NCI-H774 (cell line): Measurements from ENCODE around the gene SORL1.

Source experiments
- DNase-seq: peaks from one replicate; lab custom pipeline; 2025; lab: John Stamatoyannopoulos, UW

Gene SORL1

GRCh38 chr11:121589946-121590537 lies 137.9 kb downstream of the SORL1 start:
- no peak for DNase-seq

- DNase-seq = no peak
Measured at GRCh38 chr11:121590772-121591404, 138.8 kb downstream of the SORL1 start.

- DNase-seq = peak; percentile 60
Measured at GRCh38 chr11:121591405-121592033, 139.4 kb downstream of the SORL1 start.

GRCh38 chr11:121592708-121593107 lies 140.6 kb downstream of the SORL1 start:
- no peak for DNase-seq

GRCh38 chr11:121595717-121596161 lies 143.6 kb downstream of the SORL1 start:
- no peak for DNase-seq

- DNase-seq = no peak
Measured at GRCh38 chr11:121596195-121597155, 144.4 kb downstream of the SORL1 start.

GRCh38 chr11:121603316-121603715 lies 151.2 kb downstream of the SORL1 start:
- no peak for DNase-seq

- DNase-seq = no peak
Measured at GRCh38 chr11:121604152-121604551, 152.0 kb downstream of the SORL1 start.

GRCh38 chr11:121606354-121606753 lies 154.2 kb downstream of the SORL1 start:
- DNase-seq = no peak

- no peak for DNase-seq
Measured at GRCh38 chr11:121607341-121607740, 155.2 kb downstream of the SORL1 start.

GRCh38 chr11:121608545-121609098 lies 156.5 kb downstream of the SORL1 start:
- DNase-seq = no peak

- no peak for DNase-seq
Measured at GRCh38 chr11:121610706-121611105, 158.6 kb downstream of the SORL1 start.

- DNase-seq = no peak
Measured at GRCh38 chr11:121611242-121611641, 159.1 kb downstream of the SORL1 start.

- peak; percentile 21 for DNase-seq
Measured at GRCh38 chr11:121613724-121614123, 161.6 kb downstream of the SORL1 start.

- no peak for DNase-seq
Measured at GRCh38 chr11:121614636-121615240, 162.6 kb downstream of the SORL1 start.

- DNase-seq = no peak
Measured at GRCh38 chr11:121615501-121615900, 163.4 kb downstream of the SORL1 start.

GRCh38 chr11:121618516-121618915 lies 166.4 kb downstream of the SORL1 start:
- no peak for DNase-seq

- no peak for DNase-seq
Measured at GRCh38 chr11:121625777-121626506, 173.8 kb downstream of the SORL1 start.

GRCh38 chr11:121626507-121626875 lies 174.4 kb downstream of the SORL1 start:
- DNase-seq = no peak

- DNase-seq = no peak
Measured at GRCh38 chr11:121626980-121627379, 174.9 kb downstream of the SORL1 start.

- DNase-seq = no peak
Measured at GRCh38 chr11:121630041-121630440, 177.9 kb downstream of the SORL1 start.
